Upper lobe of left lung (tissue), 4 donors: ENCODE data around the gene LCE1A.

Source experiments
- CTCF ChIP-seq, 6 experiments: fragments of 450-650 bp in 4 of 6; fragments of 200-600 bp in 2 of 6; sonication (generic) in 2 of 6; IDR thresholded peaks; one replicate each; pipeline ENCODE4 v1.5.1; 2016 to 2019; ENCODE audit warnings: antibody characterized with exemption in 6 of 6
- POLR2A ChIP-seq, 4 donors: fragments of 450-650 bp; IDR thresholded peaks; one replicate each; pipeline ENCODE4 v1.5.1; 2016 to 2017; ENCODE audit warnings: antibody characterized with exemption in 4 of 4, mild to moderate bottlenecking in 2 of 4

GRCh38 chr1:152783095-152783494 is 44.2 kb upstream of the LCE1A start:
- TF ChIP-seq CTCF (IDR thresholded peaks at IDR 0.05) (no peak), POLR2A (IDR thresholded peaks at IDR 0.05) (no peak)
